Measurements from ENCODE around the gene RBFOX1. TPM values are rescaled to one million over a fixed set of nuclear protein-coding genes. Genes with fewer than 3 reads are reported as not detected.

RBFOX1 gene
- total RNA-seq, 1 donor from 2014 or later, result not detected

DNA sequence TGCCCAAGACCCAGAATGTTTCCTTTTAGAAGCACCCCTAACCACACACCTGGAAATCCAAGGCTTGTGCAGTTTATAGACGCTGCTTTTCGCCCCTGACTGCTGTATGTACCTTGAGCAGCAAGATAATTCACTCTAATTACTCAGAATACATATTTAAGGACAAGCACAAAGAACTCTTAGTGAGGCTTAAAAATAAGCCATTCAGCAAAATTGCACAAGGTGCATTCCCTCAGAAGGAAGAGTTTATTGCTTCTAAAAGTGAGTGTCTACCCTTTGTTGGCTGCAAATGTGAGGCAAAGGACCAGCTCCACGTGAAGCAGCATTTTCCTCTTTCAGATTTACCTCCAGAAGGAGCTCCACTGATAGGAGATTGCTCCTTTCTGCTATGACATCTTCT lies 208.4 kb downstream of the RBFOX1 start:
- intact Hi-C loops (cut with micrococcal nuclease), result no loop called here
- H3K9me3 Mint-ChIP-seq, result peaks cover 21% of the 10 kb centered on the region
- no peak overlapping the region for H3K4me3 Mint-ChIP-seq
- H3K36me3 Mint-ChIP-seq (ENCODE audit: low read depth), result no peaks in the 10 kb centered on the region
- DNase-seq, result no peak
- H3K4me1 Mint-ChIP-seq, result no peaks in the 10 kb centered on the region
- no peak overlapping the region for H3K27ac Mint-ChIP-seq
- H3K27me3 Mint-ChIP-seq, result no peaks in the 10 kb centered on the region

DNA sequence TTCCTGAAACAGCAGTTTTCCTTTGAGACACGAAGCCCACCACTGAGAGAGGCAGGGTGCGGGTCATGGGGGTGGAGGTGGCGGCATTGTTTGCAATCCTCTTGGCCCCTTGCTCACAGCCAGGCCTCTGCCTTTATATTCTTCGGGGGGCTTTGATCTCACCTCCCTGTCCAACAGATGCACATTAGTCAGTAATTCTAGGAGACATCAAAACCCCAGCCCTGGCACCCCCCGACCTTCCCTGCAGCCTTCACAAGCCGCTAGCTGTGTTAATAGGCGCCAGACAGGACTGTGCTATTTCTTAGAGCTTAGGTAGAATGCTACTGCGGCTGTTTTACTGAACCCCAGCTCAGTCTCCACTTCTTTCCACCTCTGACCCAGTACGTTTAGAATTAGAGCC lies 212.6 kb downstream of the RBFOX1 start:
- no peak overlapping the region for H3K4me3 Mint-ChIP-seq
- H3K27ac Mint-ChIP-seq, result no peak overlapping the region
- no peaks in the 10 kb centered on the region for H3K4me1 Mint-ChIP-seq

DNA sequence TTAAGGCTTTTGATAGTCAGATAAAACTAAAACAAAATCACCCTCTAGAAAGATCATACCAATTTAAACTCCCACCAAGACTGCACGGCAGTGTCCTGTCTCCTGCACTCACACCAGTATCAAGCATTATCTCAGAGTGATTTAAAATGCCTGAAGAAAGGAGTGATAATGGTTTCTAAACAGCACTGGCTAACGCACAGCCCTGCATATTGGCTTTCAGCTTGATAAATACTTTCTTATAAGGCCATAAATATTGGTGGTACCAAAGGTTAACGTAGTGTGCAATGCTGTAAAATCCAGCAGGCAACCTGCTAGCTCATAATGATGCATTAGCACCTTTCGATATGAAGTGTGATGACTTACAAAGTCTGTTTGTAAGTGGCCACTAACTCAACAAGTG lies 214.3 kb downstream of the RBFOX1 start:
- intact Hi-C loops (cut with micrococcal nuclease), result no loop called here
- H3K27ac Mint-ChIP-seq, result no peak overlapping the region
- DNase-seq, result no peak
- no peaks in the 10 kb centered on the region for H3K4me1 Mint-ChIP-seq
- no peak overlapping the region for H3K4me3 Mint-ChIP-seq
- peaks cover 4% of the 10 kb centered on the region for H3K9me3 Mint-ChIP-seq
- H3K36me3 Mint-ChIP-seq (ENCODE audit: low read depth), result no peaks in the 10 kb centered on the region
- no peaks in the 10 kb centered on the region for H3K27me3 Mint-ChIP-seq

More for the DNA sequence above, 212.6 kb downstream of the RBFOX1 start:
- no peak for DNase-seq
- Mint-ChIP-seq H3K9me3 (peaks cover 6% of the 10 kb centered on the region), H3K27me3 (no peaks in the 10 kb centered on the region), H3K36me3 (ENCODE audit: low read depth) (no peaks in the 10 kb centered on the region)
- intact Hi-C loops (cut with micrococcal nuclease), result no loop called here

DNA sequence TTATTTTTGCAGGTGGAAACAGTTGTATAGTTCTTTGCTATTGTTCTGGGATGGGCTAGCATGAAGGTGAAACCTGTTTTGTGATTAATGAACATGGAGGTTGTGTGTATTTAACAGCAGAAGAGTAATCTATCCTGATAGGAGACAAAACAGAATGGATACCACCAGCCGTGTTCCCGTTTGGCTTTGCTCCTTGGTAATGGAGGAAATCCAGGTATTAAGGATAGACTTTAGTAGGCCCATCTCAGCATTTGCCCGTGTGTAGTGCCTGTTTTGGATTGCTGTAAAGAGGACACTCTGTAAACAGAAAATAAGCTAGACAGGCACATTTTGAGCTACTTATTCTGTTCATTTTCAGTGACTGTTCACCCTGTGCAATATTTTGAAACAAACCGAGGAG lies 215.1 kb downstream of the RBFOX1 start:
- no peaks in the 10 kb centered on the region for H3K27me3 Mint-ChIP-seq
- DNase-seq, result no peak
- peaks cover 5% of the 10 kb centered on the region for H3K9me3 Mint-ChIP-seq
- no peaks in the 10 kb centered on the region for H3K4me1 Mint-ChIP-seq
- H3K4me3 Mint-ChIP-seq, result no peak overlapping the region
- intact Hi-C loops (cut with micrococcal nuclease), result no loop called here
- H3K36me3 Mint-ChIP-seq (ENCODE audit: low read depth), result no peaks in the 10 kb centered on the region
- H3K27ac Mint-ChIP-seq, result no peak overlapping the region

DNA sequence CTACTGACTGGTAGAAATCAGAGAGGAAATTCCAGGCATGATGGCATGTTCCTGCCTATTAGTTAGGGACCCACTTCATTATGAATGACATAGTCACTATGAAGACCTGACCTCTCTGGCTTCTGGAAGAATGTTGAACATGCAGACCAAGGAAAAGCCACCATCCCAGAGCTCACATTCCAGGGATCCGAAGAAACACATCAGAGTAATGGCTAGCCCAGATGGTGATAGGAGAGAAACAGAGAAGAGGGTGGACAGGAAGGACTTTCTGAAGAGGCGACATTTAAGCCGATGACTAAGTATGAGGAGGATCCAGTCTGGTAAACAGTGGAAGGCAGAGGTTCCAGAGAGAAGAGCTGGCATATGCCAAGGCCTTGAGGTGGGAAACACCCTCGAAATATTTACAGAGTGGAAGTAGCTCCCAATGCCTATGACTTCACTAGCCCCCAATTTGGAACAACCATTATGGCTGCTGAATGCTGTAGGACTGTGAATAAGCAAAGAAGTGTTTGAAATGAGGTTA lies 216.2 kb downstream of the RBFOX1 start:
- peaks cover 5% of the 10 kb centered on the region for H3K9me3 Mint-ChIP-seq
- no peaks in the 10 kb centered on the region for H3K27me3 Mint-ChIP-seq
- intact Hi-C loops (cut with micrococcal nuclease), result no loop called here
- no peak overlapping the region for H3K27ac Mint-ChIP-seq
- H3K4me1 Mint-ChIP-seq, result no peaks in the 10 kb centered on the region
- no peak overlapping the region for H3K4me3 Mint-ChIP-seq
- DNase-seq, result no peak
- no peaks in the 10 kb centered on the region for H3K36me3 Mint-ChIP-seq (ENCODE audit: low read depth)

DNA sequence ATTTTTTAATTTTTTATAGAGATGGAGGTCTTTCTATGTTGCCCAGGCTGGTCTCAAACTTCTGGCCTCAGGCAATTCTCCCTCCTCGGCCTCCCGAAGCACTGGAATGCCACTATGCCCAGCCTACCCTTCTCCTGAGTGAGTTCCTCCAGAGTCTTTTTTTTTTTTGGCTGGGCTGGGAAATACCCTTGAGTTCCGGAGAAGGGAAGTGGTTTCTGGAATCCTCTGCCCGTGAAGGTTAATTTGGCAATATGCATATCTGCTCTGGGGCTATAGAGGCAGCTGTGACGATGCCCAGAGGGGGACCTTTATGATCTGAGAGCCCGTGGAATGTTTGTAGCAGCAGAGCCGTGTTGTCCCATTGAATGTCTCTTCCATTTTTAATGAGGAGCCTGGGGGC lies 217.5 kb downstream of the RBFOX1 start:
- Mint-ChIP-seq H3K36me3 (ENCODE audit: low read depth) (no peaks in the 10 kb centered on the region), H3K4me1 (no peaks in the 10 kb centered on the region), H3K9me3 (peaks cover 5% of the 10 kb centered on the region), H3K27me3 (no peaks in the 10 kb centered on the region), H3K27ac (no peak overlapping the region), H3K4me3 (no peak overlapping the region)
- intact Hi-C loops (cut with micrococcal nuclease), result no loop called here
- no peak for DNase-seq

DNA sequence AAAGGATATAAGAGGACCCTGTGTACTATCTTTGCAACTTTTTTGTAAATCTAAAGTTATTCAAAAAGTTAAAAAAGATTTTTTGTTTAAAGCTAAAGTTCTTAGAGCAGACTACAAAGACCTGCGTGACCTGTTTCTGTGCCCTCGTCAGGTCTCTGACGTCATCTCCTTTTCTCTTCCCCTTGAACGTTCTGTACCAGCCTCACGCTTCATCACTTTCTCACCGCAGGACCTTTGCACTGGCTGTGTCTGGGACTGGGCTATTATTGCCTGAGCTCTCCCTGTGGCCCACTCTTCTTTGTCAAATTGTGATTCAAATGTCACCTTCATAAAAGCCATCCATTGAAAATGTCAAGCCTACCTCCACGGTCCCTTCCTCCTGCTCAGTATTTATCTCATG lies 222.8 kb downstream of the RBFOX1 start:
- H3K4me3 Mint-ChIP-seq, result no peak overlapping the region
- no peaks in the 10 kb centered on the region for H3K27me3 Mint-ChIP-seq
- no peak for DNase-seq
- peaks cover 9% of the 10 kb centered on the region for H3K9me3 Mint-ChIP-seq
- H3K4me1 Mint-ChIP-seq, result no peaks in the 10 kb centered on the region
- H3K27ac Mint-ChIP-seq, result no peak overlapping the region
- intact Hi-C loops (cut with micrococcal nuclease), result no loop called here
- no peaks in the 10 kb centered on the region for H3K36me3 Mint-ChIP-seq (ENCODE audit: low read depth)

DNA sequence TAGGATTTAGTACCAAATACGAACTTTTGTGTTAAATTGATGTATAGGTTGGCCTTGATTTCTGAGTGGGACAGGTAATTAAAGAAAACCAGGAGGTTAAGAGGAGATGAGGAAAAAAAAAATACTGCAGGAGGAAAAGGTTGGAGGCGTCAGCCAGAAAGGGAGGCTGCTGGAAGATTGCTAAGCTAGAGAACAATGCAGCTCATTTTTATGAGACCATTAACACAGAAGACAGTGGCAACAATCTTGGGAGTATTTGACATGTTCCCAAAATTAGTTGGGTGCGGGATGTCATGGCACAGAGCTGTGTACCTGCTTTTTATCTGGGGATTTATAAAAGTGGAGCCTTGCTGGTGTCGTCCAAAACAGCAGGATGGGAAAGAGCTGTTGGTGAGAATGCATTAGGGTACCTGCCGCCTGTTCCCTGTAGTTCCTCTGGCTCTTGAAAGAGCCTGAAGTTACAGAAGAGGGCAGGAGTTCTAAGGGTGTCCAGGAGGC lies 229.3 kb downstream of the RBFOX1 start:
- Mint-ChIP-seq H3K9me3 (peaks cover 8% of the 10 kb centered on the region), H3K27me3 (no peaks in the 10 kb centered on the region), H3K4me1 (no peaks in the 10 kb centered on the region), H3K27ac (no peak overlapping the region), H3K36me3 (ENCODE audit: low read depth) (no peaks in the 10 kb centered on the region), H3K4me3 (no peak overlapping the region)
- DNase-seq, result no peak
- intact Hi-C loops (cut with micrococcal nuclease), result no loop called here

DNA sequence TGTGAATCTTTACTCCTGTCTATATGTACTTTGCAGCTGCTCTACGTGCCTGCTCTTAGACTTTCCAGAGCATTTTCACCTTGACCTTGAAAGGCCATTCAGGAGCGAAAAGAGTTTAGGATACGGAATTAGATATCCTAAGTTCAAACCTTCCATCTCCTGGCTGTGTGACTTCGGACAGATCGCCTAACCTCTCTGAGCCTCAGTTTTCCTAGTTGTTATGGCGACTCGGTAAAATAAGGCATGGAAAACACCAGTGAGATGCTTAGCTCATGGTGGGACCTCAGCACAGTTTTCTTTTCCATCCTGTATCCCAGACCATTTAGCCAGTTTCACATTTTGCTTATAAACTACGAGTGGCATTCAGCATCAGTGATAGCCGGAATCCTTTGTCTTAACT lies 233.7 kb downstream of the RBFOX1 start:
- DNase-seq, result no peak
- intact Hi-C loops (cut with micrococcal nuclease), result no loop called here
- Mint-ChIP-seq H3K9me3 (peaks cover 10% of the 10 kb centered on the region), H3K36me3 (ENCODE audit: low read depth) (no peaks in the 10 kb centered on the region), H3K4me3 (no peak overlapping the region), H3K27ac (no peak overlapping the region), H3K4me1 (no peaks in the 10 kb centered on the region), H3K27me3 (no peaks in the 10 kb centered on the region)

DNA sequence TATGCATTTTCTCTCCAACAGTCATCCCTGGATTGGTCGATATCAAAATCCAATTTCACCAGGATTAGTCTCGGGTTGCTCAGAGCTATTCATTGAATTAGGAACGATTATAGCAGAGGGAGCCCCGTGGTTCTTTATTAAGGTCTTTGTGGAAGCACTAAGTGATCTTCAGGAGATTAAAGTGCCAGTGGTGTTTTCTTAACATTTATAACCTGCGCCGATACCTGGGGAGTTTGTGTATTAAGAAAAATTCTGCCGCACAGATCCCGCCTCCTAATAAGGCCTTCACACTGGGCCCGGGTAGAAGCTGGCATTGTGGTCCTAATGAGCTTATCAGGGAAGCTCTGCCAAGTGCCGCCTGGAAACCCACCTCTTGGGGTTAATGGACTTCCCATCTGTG lies 238.7 kb downstream of the RBFOX1 start:
- Mint-ChIP-seq H3K27ac (no peak overlapping the region), H3K9me3 (peaks cover 10% of the 10 kb centered on the region), H3K27me3 (no peaks in the 10 kb centered on the region), H3K4me1 (no peaks in the 10 kb centered on the region), H3K36me3 (ENCODE audit: low read depth) (no peaks in the 10 kb centered on the region), H3K4me3 (no peak overlapping the region)
- no peak for DNase-seq
- intact Hi-C loops (cut with micrococcal nuclease), result no loop called here

DNA sequence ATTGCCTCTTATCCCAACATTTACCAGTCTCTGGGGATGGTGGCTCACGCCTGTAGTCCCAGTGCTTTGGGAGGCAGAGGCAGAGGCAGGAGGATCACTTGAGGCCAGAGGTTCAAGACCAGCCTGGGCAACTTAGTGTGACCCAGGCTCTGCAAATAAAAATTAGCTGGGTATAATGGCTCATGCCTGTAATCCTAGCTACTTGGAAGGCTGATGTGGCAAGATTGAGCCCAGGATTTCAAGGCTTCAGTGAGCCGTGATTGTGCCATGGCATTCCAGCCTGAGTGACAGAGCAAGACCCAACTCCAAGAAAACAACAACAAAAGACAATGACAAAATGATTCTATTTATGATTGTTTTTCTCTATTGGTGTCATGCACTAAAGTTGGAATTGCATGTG lies 244.9 kb downstream of the RBFOX1 start:
- no peak overlapping the region for H3K4me3 Mint-ChIP-seq
- intact Hi-C loops (cut with micrococcal nuclease), result no loop called here
- no peaks in the 10 kb centered on the region for H3K27me3 Mint-ChIP-seq
- H3K27ac Mint-ChIP-seq, result no peak overlapping the region
- no peaks in the 10 kb centered on the region for H3K36me3 Mint-ChIP-seq (ENCODE audit: low read depth)
- H3K9me3 Mint-ChIP-seq, result peaks cover 10% of the 10 kb centered on the region
- H3K4me1 Mint-ChIP-seq, result no peaks in the 10 kb centered on the region
- no peak for DNase-seq

DNA sequence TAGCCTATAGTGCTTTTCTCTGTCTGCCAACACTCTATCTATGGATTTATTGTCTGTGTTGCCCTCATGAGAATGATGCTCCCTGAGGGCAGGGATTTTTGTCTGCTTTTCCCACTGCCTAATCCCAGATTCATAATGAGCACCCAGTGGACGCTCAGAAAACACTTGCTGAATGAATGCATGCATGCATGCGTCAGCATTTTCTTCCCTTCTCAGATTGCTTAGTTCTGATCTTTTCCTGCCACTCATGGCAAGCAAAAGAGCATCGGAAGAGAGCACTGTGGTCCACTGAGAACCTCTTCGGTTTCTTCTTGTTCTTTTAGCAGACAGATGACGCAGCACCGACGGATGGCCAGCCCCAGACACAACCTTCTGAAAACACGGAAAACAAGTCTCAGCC lies 246.8 kb downstream of the RBFOX1 start:
- Mint-ChIP-seq H3K4me3 (no peak overlapping the region), H3K9me3 (peaks cover 6% of the 10 kb centered on the region), H3K27ac (no peak overlapping the region), H3K36me3 (ENCODE audit: low read depth) (no peaks in the 10 kb centered on the region), H3K27me3 (no peaks in the 10 kb centered on the region), H3K4me1 (no peaks in the 10 kb centered on the region)
- DNase-seq, result no peak
- intact Hi-C loops (cut with micrococcal nuclease), result no loop called here

DNA sequence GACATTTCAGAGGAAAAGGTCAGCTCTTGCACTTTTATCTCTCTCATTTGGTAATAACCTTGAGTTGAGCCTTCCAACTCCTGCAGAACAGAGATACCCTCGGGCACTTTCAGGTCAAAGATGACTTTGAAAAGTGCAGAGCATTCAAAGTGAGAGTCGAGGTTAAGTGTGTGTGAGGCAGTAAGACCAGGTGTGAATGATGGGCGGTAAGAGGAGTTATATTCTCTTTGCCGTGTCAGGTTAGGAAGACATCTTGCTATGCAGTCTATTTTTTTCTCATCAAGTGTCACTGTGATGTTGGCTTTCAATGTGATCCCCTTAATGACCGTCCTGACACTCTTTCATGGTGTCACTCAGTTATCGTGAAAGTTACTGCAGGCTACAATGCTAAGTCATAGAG lies 248.5 kb downstream of the RBFOX1 start:
- Mint-ChIP-seq H3K27me3 (no peaks in the 10 kb centered on the region), H3K36me3 (ENCODE audit: low read depth) (no peaks in the 10 kb centered on the region), H3K9me3 (peaks cover 16% of the 10 kb centered on the region), H3K27ac (no peak overlapping the region), H3K4me1 (no peaks in the 10 kb centered on the region), H3K4me3 (no peak overlapping the region)
- DNase-seq, result no peak
- intact Hi-C loops (cut with micrococcal nuclease), result no loop called here

DNA sequence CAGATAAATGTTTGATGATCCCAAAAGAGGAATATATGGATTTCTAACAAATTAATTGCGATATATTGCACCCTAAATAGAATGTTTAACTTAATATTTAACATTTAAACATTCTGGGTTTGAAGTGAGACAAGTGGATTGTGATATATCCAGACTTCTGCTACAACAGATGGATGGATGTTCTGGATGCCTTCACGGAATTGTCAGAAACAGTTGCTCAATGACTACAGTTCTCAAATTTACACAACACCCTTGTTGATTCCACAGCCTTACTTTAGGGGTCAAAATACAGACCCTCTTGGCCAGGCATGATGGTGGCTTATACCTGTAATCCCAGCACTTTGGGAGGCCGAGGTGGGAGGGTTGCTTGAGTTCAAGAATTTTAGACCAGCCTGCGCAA lies 250.8 kb downstream of the RBFOX1 start:
- H3K4me1 Mint-ChIP-seq, result no peaks in the 10 kb centered on the region
- DNase-seq, result no peak
- H3K4me3 Mint-ChIP-seq, result no peak overlapping the region
- H3K27me3 Mint-ChIP-seq, result no peaks in the 10 kb centered on the region
- no peaks in the 10 kb centered on the region for H3K36me3 Mint-ChIP-seq (ENCODE audit: low read depth)
- peaks cover 10% of the 10 kb centered on the region for H3K9me3 Mint-ChIP-seq
- intact Hi-C loops (cut with micrococcal nuclease), result no loop called here
- no peak overlapping the region for H3K27ac Mint-ChIP-seq

DNA sequence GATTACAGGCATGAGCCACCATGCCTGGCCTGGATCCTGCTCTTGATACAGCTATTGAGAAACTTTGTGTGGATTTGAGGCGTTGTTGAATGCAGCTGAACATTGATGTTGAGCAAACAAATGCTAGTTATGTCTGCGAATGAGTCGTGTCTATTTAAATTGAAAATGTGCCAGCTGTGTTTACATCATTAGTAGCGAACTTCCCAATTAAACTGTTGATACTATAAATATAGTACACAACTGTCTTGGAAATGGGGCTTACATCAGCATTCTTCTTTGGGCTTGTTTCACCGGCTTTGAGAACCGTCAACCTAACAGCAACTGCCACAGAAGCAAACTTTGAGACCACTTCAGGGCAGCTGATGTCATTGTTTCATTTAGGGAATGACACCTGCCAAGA lies 251.9 kb downstream of the RBFOX1 start:
- H3K4me3 Mint-ChIP-seq, result no peak overlapping the region
- no peak for DNase-seq
- intact Hi-C loops (cut with micrococcal nuclease), result no loop called here
- H3K27ac Mint-ChIP-seq, result no peak overlapping the region
- no peaks in the 10 kb centered on the region for H3K27me3 Mint-ChIP-seq
- no peaks in the 10 kb centered on the region for H3K36me3 Mint-ChIP-seq (ENCODE audit: low read depth)
- H3K4me1 Mint-ChIP-seq, result no peaks in the 10 kb centered on the region
- H3K9me3 Mint-ChIP-seq, result peaks cover 10% of the 10 kb centered on the region
